Activated CD4-positive, alpha-beta T cell treated with anti-CD3 and anti-CD28 coated beads, Interleukin-2, amount 50 U/mL, for 24 hours (primary cell): ENCODE results near the gene MRPS18A.

Experiments
- DNase-seq, 2 donors: peaks; one replicate each; pipeline ENCODE4 v3.0.0-alpha.2; 2020; ENCODE audit warnings: low read depth in 1 of 2, low spot score in 1 of 2

MRPS18A gene

DNA sequence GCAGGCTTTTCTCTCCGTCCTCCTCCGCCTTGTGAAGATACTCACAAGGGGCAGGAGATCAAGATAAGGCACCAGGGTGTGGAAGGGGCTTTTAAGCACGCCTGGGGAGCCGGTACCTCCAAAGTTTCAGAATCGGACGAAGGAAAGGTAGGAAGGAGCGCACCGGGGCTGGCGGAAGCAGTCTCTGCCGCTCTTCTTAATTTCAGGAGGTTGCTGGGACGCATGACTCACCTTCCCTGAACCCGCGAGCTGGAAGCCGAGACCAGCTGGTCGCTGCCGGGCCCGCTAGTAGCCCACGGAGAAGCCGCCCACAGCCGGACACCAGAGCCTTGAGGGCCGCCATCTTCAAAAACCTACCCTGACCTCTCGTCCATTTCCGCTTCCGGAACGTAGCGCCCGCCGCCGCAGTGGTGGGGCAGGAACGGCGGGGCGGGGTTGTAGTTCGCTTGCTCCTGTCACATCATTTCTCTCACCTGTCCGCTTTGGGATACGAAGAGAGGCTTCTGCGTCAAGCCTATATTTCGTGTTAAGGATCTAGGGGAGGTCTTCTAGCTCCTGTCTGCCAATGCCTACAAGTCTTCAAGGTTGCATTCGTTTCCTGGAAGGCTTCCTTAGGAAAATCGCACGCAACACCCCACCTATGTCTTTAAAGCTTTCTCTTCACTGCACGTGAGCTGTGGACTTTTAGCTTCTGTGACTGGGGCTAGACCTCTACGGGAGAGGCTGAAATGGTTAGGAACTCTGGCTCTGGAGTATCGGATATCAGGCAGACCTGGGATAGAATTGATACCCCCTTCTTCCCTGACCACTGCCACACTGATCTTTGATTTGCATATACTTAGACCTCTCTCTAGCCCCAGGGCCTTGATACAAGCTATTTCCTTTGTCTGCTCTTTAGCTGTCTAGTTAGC is at the start of gene MRPS18A:
Gene MRPS18A (minus strand): TSS at position 355 of the 911 bp plus-strand sequence. CDS start 12 bp downstream, at position 343.
- DNase-seq, result peak; percentile 48 to 72

DNA sequence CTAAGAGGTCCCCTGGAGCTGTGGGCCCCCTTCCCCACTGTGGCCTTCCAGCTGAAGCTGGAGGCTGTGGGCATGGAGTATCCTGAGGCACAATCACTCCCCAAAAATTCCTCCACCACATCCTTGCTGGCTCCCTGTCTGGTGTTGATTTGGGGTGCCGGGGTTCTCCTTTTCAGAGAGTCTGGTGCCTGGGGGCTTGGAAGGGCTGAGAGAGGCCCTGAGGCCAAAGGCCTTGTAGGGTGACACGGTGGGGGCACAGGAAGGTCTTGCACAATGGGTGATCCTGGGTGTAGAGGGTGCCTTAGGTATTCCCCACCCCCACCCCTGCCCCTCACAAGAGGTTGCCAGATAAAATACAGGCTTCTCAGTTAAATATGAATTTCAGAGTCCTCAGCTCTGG is 49.3 kb upstream of the MRPS18A start:
- no peak for DNase-seq

DNA sequence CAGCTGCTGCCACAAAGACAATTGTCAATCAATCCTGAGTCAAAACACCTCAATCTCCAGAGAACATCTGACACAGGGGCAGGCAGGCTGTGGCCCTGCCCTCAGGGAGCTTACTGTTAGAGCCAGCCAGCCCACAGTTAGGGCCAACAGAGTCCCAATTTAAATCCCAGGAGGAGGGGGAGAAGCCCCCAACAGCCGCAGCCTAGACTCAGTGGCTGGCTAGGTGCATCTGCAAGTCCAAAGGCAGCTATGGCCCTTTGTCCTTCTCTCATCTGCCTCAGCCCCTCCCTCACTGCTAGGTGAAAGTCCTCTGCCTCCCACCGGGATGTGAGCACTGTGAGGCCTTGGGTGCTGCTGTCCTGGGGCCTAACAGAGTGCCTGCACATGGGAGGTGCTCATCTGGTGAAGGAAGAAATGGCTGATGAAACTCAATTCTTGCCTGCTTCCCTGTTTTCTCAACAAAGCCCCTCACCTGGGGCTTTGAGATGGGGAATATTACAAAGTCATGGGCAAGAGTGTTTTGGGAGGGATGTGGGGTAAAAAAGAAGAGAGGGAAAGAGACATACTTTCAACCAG is 48.7 kb upstream of the MRPS18A start:
- no peak for DNase-seq

DNA sequence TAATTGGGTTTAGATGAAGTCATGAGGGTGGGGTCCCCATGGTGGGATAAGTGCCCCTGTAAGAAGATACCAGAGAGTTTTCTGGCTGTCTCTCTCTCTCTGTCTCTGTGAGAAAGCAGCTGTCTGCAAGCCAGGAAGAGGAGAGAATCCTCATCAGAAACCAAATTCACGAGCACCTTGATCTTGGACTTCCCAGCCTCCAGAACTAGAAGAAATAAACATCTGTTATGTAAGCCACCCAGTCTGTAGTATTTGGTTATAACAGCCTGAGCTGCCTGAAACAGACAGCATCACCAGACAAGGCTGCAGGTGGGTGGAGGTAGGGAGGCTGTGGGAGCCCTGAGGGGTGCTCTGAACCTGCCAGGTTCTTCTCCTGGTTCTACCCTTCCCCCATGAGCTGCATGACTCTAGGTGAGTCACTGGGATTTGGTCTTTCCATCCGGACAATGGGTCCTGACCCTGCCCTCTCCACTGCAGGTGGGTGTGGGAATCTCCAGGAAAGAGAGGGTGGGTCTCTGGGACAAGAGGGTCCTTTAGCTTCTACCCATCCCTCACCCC is 48.1 kb upstream of the MRPS18A start:
- no peak for DNase-seq

DNA sequence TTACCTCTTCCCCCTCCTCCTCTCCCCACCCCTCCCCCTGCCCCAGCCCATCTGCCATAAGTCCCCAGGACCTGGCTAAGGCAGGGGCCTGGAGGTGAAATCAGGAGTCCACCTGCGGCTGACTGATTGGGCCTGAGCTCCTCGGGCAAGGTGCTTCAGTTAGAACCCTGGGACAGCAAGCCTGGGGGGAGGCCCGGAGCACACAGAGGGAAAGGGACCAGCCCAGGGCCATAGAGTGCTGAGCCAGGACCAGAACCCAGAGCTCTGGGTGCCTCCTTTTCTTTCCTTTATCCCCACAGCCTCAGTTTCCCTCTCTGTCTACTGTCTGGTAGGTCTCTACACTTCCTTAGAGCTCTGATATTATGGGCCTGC is 46.7 kb upstream of the MRPS18A start:
- no peak for DNase-seq

DNA sequence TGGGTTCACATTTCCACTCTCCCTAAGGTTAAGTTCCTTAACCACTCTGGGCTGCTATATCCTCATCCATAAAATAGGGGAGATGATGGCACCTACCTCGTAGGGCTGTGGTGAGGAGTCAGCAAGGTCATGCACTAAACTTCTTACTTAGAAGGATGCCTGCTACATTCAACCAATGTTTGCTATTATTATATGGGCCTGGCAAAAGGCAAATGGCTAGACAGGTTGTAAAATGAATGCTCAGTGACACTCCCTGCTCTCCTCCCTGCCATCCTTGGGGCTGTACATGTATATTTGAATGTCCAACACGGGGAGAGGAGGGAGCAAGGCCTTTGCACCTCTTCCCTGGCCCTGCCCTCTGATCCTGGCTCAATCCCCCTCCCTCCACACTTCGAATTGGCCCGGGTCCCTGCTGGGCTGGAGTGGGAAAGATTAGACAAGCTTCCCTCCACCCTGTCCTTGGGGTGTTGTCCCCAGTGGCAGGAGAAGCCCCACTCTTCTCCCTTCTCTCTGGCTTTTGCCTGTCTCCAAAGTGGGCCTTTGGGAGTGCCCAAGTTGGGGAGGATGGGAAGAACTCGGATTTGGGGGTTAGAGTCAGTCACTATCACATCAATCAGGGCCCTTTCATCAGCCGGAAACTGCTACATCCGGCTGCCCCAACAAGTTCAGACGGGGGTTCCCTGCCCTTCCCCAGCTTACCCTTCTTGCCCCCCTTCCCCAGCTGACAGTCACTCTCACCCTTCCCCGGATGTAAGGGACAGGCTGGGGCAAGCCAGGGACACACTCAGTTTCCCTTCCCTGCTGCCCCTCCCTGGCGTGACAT is 46.1 kb upstream of the MRPS18A start:
- peak in 1 of 2 donors; percentile 29 for DNase-seq

DNA sequence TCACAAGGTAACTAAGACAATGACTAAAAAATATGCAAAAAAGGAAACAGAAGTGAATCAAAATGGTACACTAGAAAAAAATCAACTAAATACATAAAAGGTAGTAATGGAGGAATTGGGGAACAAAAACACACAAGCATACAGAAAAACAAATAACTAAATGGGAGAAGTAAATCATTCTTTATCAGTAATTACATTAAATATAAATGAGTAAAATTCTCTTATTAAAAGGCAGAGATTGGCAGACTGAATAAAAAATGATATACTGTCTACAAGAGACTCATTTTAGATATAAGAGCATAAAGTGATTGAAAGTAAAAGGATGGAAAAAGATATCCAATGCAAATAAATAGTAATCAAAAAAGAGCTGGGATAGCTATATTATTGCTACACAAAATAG is 43.0 kb upstream of the MRPS18A start:
- no peak for DNase-seq

DNA sequence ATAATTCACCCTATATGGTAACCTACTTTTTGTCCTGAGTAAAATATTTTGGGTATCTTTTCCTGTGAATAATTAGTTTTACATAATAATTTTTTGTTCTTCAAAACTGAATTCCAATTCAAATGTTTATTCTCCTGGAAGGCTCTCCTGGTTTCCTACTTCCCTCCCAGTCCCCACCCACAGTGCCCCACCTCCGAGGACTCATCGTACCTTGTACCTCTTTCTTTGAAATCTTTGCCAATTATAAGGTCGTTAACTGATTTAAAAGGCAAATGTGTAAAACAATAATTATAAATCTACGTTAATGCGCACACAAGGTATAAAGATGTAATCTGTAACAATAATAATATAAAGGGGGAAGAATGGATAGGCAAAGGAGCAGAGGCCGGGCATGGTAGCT is 41.9 kb upstream of the MRPS18A start:
- no peak for DNase-seq

DNA sequence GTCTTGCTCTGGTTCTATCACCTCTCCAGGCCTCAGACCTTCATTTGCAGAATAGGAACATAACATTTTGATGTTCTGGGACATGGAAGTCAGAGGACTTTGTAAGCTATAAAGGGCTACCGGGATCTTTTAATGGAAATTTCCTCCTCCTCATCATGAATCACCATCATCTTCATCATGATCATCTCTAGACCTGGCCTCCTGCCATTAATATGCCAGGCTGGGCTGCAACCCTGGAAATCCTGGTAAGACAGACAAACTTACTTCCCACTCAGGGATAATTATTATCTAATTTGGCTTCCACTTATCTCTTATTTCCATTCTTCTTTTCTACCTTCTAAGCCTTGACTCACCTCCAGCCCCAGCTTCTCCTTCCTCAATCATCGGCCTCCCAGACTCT is 41.0 kb upstream of the MRPS18A start:
- DNase-seq, result no peak

DNA sequence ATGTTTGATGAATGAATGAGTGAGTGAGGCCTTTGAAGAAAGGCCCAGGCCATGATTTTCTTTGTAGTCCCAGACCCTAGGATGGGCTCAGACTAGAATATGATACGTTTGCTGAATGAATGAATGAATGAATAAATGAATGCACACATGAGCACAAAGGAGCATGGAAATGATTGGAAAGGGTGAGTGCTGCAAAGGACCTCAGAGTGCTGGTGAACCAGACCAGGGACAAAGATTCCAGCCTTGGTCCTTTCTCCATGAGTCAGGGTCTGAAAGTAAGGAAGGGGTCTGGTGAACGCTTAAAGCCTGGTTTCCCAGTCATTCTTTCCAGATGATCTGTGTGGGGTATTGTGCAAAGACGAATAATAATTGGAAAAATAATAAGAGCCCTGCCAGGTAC is 40.0 kb upstream of the MRPS18A start:
- no peak for DNase-seq

DNA sequence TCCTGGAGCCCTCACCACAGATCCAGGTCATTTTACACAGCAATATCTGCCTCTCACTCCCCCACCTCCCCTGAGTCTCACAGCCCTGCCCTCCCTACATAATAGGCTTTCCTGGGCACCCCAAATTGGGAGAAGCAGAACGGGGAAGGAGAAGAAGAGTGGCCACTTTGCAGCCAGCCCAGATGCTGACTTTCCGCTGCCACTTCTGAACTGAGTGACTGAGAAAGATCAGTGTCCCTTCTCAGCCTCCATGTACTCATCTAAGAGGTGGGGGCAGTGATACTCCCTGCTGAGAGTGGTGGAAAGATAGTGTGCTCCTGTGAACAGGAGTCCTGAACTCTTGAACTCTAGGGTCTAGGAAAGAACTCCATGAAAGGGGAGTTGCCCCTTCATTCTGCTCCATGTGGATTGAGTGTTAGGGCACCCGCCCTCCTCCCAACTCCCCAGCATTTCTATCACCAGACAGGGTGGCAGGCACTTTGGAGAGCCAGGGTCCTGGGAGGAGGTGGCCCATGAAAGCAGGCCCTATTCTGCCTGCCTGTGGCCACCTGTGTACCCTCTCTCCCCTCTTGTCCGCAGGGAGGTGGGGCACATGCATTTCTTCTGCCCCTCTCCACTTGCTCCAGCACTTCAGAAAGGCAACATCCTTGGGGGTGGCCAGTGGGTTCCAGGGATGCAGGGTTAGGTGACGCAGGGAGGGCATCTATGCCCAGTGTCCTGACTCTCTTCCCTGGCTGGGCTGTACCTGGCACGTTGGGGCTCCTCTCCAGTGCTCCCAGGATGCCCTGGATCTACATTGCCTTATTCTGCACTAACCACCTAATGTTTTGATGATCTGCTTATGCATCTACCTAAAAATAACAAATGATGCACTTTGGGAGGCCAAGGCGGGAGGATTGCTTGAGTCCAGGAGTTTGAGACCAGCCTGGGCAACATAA is 38.3 kb upstream of the MRPS18A start:
- DNase-seq, result no peak

DNA sequence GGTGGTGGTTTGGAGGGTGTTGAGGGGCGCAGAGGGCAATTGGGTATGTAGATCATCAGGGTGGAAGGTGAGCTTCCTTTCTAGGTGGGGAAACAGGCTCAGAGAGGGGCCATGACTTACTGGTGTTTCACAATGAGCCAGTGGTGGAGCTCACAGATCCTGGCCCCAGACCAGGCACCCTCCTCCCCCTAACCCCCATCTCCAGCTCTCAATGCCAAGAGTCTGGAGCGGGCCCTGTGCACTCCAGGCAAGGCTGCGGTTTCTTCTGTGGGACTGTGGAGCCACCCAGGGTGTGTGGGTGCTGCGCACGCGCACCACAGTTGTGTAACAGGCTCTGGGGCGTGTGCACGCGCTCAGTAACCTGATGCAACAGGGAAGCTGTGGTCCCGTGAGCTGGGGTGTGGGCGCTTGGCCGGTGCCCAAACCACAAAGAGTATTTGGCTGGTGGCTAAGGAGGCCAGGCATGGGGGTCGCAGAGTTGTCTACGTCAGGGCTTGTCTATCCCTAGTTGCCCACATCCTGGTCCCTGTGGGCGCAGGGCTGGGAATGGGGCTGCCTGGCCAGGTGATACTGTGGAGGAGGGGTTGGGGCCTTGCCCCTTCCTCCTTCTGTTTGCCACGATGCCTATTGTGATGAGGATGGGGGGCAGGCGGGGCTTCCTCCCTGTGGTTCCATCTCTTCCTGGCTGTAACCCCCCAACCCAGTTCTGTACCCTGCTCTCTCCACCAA is 37.5 kb upstream of the MRPS18A start:
- DNase-seq, result peak; percentile 52 to 55

DNA sequence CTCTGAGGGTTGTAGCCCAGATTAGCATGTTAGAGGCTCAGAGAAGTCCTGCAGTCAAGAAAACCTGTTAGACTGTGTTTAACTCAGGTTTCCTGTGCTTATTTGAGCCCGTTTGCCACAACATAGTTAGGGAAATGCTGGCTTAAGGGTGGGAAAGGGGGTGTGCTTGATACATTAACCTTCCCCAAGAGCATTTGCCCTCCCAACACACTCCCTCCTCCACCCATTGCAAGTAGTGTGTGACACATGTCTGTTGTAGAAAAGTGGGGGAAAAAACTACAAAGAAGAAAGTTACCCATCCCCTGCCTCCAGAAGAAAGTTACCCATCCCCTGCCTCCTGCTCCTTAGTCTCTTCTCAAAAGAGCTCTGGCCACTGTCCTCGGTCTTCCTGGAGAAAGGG is 36.8 kb upstream of the MRPS18A start:
- DNase-seq, result no peak

DNA sequence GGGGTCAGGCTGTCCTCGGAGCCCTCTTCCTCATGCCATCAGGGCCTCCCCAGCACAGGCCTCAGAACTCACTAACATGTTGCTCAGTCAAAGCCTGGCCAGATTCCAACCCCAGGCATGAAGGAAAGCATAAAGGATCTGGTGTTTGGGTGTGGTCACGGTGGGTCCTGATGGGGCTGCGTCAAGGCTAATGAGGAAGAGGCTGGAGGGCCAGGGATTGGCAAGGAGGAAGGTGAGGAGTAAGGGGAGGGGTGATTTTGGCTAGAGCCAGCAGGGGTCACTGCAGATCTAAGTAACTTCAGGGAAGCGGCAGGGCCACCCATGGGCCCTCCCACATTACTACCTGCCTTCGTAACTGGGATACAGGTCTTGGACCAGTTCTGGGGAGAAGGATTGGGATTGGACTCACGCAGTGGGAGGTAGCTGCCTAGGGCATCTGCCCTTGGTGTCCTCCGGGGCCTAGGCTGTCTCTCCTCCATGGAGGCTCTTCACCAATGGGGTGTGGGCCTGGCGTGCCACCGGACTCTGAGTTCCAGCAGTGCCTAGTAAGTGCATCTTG is 36.2 kb upstream of the MRPS18A start:
- DNase-seq, result peak; percentile 56 to 57

DNA sequence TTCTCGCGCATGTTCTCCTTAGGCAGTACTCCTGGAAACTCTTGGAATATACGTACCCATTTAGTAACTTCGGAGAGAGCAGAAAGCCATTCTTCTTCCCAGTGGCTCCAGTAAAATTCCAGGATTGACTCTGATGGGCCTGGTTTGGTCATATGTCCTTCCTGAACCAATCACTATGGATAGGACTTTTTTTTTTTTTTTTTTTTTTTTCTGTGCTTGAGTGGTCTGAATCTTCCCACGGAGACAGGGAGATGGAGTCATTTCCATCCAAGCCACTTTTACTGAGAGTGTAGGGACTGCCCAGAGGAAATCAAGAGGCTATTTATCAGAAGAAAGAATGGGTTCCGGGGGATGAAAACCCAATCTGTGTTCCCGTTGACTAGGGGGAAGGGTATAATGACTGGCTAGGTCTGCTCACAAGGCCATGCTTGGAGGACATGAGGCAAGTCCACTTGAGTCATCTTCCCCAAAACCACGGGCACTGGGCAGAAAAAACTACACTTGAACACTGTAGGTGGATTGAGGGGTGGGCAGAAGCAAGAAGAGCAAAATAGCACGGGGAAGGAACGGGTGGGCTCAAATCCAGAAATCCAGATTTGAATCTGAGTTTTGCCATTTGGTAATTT is 35.4 kb upstream of the MRPS18A start:
- DNase-seq, result no peak

DNA sequence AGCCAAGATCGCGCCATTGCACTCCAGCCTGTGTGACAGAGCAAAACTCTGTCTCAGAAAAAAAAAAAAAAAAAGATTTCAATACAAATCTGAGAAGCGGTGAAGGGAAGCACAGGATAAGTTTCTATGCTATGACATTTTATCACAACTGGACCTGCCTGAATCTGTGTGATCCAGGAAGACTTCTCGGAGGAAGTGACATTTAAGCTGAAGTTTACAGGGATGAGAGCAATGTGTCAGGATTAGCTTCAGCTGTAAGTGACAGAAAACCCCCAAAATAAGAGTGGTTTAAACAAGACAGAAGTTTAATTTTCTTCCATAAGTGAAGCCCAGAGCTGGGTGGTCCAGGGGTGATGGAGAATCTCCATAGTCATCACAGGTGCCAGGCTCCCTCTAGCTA is 33.4 kb upstream of the MRPS18A start:
- no peak for DNase-seq

DNA sequence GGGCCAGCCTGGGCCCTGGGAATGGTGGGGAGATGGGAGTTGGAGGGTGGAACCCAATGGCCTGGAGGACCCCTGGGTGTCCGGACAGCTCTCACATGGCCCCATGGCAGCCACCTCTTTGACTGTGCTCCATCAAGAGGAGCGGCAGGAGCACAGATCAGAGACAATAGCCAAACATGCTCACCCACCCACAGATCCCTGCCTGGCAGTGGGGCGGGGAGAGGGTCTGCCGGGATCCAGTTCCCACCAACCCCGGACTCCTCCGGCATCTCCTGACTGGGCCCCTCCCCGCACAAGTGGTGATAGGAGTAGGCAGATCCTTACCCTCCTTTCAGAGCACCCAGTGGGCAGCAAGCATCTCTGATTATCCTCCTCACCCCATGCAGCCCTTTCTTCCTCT is 31.9 kb upstream of the MRPS18A start:
- no peak for DNase-seq

DNA sequence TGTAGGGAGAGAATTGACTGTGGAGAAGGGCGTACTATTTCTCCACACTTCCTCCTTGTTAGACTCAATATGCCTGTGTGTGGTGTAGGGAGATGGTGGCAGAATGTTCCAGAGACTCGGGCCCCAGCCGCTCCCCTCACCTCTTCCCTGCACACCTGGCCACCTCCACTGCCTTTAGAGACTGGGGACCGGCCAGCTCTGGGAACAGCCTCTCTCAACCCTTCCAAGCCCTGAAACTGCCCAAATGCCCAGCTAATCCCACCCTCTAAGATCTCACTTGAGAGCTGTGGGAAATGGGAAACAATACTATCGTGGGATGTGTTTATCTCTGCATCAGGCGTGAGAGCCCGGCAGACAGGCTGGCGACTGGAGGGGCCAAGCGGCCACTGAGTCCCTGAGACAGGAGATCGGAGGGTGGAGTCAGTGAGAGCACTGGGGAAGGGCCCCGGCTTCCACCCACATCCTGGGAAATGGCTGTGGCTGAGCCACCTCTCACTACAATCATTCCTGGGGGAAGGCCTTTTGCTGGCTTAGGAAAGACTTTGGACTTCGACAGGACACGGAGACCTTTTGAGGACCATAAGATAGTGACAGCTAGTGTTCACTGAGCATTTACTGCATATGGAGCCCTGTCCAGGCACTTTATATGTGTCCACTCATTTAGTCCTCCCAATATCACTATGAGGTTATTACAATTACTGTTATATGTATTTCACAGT is 31.0 kb upstream of the MRPS18A start:
- DNase-seq, result no peak
